GM04504 (cell line): ENCODE measurements around the gene NCBP3.
A peak's percentile ranks its signal among the peaks of the same experiment; 100 is the strongest.

Experiments used
- DNase-seq: peaks from one replicate; pipeline ENCODE4 v3.0.0-alpha.2; 2012; ENCODE audit warnings: low read depth

Gene NCBP3

DNA sequence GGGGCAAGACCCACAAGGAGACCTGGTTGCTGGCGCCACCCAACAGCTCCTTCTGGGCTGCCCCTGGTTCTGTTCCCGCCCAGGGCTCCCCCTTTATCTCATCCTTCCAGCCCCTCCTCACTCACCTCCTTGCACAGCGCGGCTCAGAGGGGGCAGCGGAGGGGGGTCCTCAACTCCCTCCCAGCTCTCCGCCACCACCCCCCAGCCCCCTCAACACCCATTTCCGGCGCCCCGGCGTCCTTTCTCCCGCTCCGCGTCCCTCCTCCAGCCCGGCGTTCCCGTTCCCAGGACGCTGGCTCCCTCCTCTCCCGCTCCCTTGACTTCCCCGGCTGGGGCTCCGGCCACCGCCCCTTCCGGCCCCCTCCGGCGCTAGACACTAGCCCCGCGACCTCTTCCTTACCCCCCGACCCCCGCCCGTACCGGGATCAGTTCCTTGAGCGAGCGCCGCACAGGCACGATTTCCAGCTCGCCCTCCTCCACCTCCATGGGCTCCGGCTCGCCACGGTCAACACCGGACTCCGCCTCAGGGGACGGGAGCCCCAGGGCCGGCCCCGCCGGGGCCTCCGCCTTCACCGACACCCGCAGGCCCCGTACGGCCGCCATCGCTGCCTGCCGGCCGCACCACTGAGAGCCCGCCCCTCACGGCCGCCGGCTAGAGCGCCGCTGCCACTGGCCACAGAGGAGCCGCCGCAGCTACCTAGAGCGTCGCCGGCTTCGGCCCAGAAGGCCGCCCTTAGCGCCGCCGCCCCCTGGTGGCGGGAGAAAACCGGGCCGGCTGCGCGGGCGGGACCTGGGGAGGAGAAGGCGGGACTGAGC lies at the start of gene NCBP3:
TSS of gene NCBP3 (minus strand) at position 626 of the 816 bp plus-strand sequence. CDS start at position 603, 23 bp downstream.
- DNase-seq, result peak; percentile 87

GRCh38 chr17:3895354-3895753 lies 49.3 kb upstream of the NCBP3 start:
- no peak for DNase-seq

- no peak for DNase-seq
Measured at GRCh38 chr17:3894911-3895343, 48.9 kb upstream of the NCBP3 start.

DNA sequence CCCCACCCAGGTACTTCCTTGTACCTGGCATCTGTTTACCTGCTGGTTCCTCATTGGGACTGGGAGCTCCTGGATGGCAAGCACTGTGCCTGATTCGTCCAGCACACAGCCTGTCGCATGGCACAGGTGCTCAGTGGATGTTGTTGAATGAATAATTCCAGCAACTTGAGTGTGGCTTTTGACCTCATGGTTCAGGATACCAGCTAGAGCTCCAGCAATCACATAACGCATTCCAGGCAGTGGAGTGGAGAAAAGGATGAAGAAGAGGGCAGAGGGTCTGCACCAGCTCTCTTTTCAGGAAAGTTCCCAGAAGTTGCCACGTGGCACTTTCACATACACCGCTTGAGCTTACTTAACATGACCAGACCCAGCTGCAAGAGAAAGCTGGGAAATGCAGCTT lies 48.1 kb upstream of the NCBP3 start:
- no peak for DNase-seq

DNA sequence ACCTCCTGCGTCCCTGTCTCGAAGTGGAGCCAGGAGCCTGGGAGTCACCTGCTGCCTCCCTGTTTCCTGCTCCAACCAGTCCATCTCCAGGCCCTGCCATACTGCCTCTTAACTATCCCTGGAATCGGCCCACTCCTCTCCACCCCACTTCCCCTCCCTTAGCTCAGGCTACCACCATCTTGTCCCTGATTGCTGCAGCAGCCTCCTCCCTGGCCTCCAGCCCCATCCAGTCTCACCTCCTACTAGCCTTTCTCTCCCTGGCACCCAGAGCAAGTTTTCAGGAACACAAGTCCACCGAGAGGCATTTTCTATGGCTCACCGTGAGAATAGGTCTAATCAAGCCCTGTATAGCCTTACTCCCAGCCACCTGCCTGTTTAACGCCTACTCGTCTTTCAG lies 47.7 kb upstream of the NCBP3 start:
- DNase-seq, result no peak

- peak; percentile 58 for DNase-seq
Measured at GRCh38 chr17:3893003-3893719, 47.1 kb upstream of the NCBP3 start, which contains the start of gene CAMKK1. Gene CAMKK1 (minus strand): TSS chr17:3893053. CDS start chr17:3885687, 7,366 bp downstream.

- DNase-seq, result peak; percentile 47
Measured at GRCh38 chr17:3892095-3892998, 46.3 kb upstream of the NCBP3 start.

GRCh38 chr17:3891626-3892094 lies 45.6 kb upstream of the NCBP3 start:
- DNase-seq, result no peak

GRCh38 chr17:3890878-3891219 lies 44.8 kb upstream of the NCBP3 start:
- no peak for DNase-seq

GRCh38 chr17:3890082-3890877 lies 44.2 kb upstream of the NCBP3 start:
- peak; percentile 90 for DNase-seq

DNA sequence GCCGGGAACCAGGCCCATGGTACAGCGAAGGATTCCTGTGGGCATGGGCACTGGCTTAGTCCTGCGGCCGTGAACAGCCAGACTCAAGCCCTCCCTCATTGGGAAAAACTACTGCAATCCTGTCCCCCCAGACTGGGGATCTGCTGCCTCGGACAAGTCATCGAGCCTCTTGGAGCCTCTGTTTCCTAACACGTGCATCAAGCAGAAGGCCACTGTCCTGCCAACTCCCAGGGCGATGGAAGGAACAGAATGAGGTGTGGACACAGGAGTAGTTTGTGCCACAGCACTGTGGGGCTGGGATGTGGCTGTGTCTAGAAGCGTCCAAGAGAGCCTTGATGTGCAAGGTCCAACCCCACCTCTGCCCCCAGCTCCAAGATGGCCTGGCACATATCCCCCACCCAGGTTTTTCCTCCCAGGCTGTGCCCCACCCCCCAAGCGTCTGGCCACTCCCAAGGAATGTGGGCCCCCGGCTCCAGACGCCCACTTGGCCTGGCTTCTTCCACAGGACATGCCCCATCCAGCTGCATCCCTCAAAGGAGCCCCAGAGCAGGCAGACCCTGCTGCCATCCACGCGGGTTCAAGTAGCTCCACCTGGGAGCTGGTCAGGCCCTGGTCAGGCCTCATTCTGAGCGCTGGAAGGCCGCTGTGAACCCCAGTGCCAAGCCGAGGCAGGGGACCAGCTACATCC lies 43.4 kb upstream of the NCBP3 start:
- no peak for DNase-seq

DNA sequence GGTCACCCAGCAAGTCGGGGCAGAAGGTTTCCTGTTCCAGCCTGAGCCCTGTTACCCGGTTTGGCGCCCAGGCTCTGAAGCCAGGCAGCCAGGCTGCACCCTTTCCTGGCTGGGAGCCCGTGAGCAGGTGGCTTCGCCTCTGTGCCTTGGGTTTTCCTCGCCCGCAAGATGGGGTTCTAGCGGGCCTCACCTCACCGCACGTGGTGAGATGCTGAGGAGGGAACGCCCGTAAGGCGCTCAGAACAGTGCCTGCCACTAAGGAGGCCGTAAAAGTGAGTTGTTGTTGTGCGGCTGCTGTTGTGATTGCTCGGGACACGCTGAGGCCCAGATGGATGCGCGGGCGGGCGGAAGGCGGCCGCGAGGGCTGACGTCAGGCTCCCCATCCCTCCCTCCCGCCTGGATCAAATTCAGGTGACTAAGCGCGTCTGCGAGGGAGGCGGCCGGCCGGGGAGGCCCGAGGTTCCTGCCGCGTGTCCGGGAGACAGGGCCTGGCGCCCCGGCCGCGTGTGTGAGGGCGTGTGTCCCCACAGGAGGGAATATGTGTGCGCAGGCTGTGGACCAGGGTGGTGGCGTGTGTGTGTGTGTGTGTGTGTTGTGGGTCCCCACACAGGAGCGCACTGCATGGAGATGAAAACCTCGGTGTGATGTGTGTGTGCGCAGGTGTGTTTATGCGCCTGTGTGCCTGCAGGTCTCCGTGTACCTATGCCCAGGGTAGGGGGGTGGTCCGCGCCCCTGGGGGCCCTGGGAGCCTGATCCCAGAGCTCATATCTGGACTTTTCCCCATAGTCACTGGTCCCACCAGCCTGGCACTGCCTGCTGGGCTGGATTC lies 42.5 kb upstream of the NCBP3 start:
- peak; percentile 93 for DNase-seq

GRCh38 chr17:3887804-3888203 lies 41.8 kb upstream of the NCBP3 start:
- no peak for DNase-seq

- no peak for DNase-seq
Measured at GRCh38 chr17:3887394-3887793, 41.3 kb upstream of the NCBP3 start.

- no peak for DNase-seq
Measured at GRCh38 chr17:3886776-3887175, 40.7 kb upstream of the NCBP3 start.

DNA sequence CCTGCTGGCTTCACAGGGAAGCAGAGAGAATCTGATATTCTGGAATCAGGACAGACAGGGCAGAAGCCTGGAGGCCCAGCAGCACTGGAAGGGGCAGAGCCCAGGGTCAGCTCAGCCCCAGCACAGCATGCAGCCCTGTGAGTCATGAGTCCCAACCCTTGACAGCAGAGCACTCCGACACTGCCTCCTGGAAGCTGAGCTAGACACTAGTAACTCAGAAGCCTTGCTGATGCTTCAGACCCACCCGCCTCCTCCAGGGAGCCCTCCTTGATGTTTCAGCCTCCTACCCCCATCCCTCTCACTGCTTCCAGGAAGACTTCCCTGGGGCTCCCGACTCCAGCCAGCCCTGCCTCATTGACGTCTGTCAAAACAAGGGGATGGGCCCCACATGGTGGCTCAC lies 39.9 kb upstream of the NCBP3 start:
- DNase-seq, result peak; percentile 57

- no peak for DNase-seq
Measured at GRCh38 chr17:3885271-3885670, 39.2 kb upstream of the NCBP3 start.

DNA sequence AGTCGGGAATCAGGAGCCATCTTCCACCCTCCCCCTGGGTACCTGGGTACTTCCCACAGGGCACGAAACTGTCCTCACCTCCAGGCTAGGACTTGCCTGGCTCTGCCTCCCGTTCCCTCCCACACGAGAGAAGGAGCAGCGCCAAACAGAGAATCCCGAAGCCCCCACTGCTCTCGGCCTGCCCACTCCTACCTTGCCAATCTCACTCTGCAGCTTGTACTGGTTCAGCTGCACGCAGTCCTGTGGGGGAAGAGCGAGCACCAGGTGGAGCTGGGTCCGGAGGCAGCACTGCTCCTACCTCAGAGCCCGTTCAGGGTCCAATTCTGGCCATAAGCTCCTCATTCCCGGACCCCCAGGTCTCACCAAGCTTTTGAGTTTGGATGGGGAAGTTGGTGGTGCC lies 38.1 kb upstream of the NCBP3 start:
- no peak for DNase-seq

DNA sequence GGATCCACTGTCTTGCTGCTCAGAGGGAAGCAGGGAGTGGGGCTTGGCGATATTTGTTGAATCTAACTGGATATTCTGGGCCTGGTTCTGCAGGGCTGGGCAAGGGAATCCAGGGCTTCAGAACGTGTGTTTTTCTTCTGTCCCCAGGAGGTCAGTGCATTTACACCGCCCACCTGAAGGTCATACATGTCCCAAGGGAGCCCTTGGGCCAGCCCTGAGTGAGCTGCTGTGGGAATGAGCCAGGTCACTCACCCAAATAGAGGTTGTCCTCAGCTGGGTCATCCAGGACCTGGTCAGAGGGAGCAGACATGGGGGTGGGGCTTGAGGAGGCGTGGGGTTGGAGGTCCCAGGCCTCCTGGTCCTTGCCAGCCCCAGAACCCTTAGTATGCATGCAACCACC lies 36.2 kb upstream of the NCBP3 start:
- DNase-seq, result no peak

DNA sequence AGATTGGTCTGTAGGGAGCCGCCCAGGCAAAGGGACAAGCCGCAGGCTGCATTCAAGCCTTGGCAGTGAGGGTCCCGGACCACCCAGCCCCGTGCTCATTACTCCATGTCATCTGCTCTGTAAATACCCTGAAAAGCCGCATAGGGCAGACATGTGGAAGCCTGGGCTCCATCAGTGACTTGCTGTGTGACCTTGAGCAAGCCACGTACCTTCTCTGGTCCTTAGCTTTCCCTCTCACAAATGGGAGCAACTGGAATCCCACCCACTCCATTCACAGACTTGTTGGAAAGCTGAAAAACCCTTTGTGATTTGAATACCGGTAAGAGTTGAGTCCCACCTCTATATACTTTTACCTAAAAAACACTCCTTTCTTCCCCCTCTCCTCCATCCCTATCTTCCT lies 34.9 kb upstream of the NCBP3 start:
- no peak for DNase-seq
